MCF 10A (cell line): Measurements from ENCODE around the gene NACC2. TPM values are rescaled to one million over a fixed set of nuclear protein-coding genes. Genes with fewer than 3 reads are reported as not detected.

ENCODE experiments used
- BruUV-seq: library from RNA; stranded (reverse); fragments of 400-500 nt; replicated peaks from 2 replicates; lab custom pipeline; 2021; lab: Mats Ljungman, UMichigan
- CTCF ChIA-PET: fragments of 300-600 bp; sonication (Branson Sonifier 250); formaldehyde crosslinking; extraction: SDS; loops from one replicate; lab custom pipeline; 2021; ENCODE audit warnings: antibody characterized with exemption, inconsistent platforms; lab: Yijun Ruan, JAX
- POLR2A ChIA-PET: fragments of 300-600, 350-650 bp; sonication (Branson Sonifier 250); formaldehyde crosslinking; extraction: SDS; loops from one replicate; lab custom pipeline; 2020; ENCODE audit warnings: antibody characterized with exemption, inconsistent platforms; lab: Yijun Ruan, JAX
- DNase-seq: peaks from one replicate; pipeline ENCODE4 v3.0.0-alpha.2; 2018; ENCODE audit not compliant: unreplicated experiment
- H3K27ac Mint-ChIP-seq: one replicate; pipeline ENCODE4 v1.8.0; 2022; ENCODE audit warnings: mild to moderate bottlenecking, low read depth, mixed read lengths; ENCODE audit not compliant: unreplicated experiment
- H3K27me3 Mint-ChIP-seq: one replicate; pipeline ENCODE4 v1.8.0; 2022; ENCODE audit warnings: mixed read lengths; ENCODE audit not compliant: insufficient read depth, unreplicated experiment
- H3K36me3 Mint-ChIP-seq: one replicate; pipeline ENCODE4 v1.8.0; 2022; ENCODE audit warnings: mild to moderate bottlenecking, moderate library complexity, mixed read lengths; ENCODE audit not compliant: insufficient read depth, unreplicated experiment
- H3K4me1 Mint-ChIP-seq: one replicate; pipeline ENCODE4 v1.8.0; 2022; ENCODE audit warnings: mixed read lengths; ENCODE audit not compliant: insufficient read depth, unreplicated experiment
- H3K4me3 Mint-ChIP-seq: one replicate; pipeline ENCODE4 v1.8.0; 2022; ENCODE audit warnings: mild to moderate bottlenecking, moderate library complexity, mixed read lengths; ENCODE audit not compliant: unreplicated experiment
- H3K9me3 Mint-ChIP-seq: one replicate; pipeline ENCODE4 v1.8.0; 2022; ENCODE audit warnings: mixed read lengths; ENCODE audit not compliant: unreplicated experiment
- intact Hi-C: fragments of 100-400 bp; cut with micrococcal nuclease; formaldehyde crosslinking; loops from 2 replicates; pipeline ENCODE4 v1.14.1; 2022
- total RNA-seq: library from RNA; stranded (reverse); gene quantifications from 2 replicates; pipeline ENCODE4 v1.2.3, GENCODE V29; 2022
- TF ChIP-seq, protein P1 (sequence below): fragments of 200-600 bp; IDR thresholded peaks from one replicate; pipeline ENCODE4 v1.8.0; 2022; ENCODE audit warnings: antibody characterized with exemption, mild to moderate bottlenecking; ENCODE audit not compliant: unreplicated experiment

Gene NACC2
- total RNA-seq, 1 experiment from 2014 or later: 16.5 TPM

DNA sequence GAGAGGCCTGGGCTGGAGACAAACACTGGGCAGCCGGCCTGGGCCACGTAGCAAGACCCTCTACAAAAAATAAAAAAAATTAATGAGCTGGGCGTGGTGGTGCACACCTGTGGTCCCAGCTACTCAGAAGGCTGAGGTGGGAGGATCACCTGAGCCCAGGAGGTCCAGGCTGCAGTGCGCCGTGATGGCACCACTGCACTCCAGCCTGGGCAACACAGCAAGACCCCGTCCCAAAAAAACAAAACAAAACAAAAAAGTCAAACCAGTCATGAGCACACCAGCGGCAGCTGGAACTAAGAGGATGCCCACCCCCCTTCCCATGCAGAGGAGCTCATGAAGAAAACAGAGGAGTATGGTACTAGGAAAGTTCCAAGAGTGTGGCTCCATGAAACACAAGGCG lies 131.8 kb downstream of the NACC2 start:
- H3K27ac Mint-ChIP-seq: no peak overlapping the region
- no peaks in the 10 kb centered on the region for H3K27me3 Mint-ChIP-seq
- H3K4me1 Mint-ChIP-seq: peaks cover 29% of the 10 kb centered on the region
- H3K9me3 Mint-ChIP-seq: no peaks in the 10 kb centered on the region
- POLR2A ChIA-PET: no interaction called here
- DNase-seq: no peak
- CTCF ChIA-PET: interaction anchor here (0.6 to 2.2 kb wide), 2 partner anchors 153 to 159 kb away, joined by 3 to 13 read pairs; no protein-coding TSS in a partner anchor
- no TSS peak for BruUV-seq
- TF ChIP-seq, protein P1, sequence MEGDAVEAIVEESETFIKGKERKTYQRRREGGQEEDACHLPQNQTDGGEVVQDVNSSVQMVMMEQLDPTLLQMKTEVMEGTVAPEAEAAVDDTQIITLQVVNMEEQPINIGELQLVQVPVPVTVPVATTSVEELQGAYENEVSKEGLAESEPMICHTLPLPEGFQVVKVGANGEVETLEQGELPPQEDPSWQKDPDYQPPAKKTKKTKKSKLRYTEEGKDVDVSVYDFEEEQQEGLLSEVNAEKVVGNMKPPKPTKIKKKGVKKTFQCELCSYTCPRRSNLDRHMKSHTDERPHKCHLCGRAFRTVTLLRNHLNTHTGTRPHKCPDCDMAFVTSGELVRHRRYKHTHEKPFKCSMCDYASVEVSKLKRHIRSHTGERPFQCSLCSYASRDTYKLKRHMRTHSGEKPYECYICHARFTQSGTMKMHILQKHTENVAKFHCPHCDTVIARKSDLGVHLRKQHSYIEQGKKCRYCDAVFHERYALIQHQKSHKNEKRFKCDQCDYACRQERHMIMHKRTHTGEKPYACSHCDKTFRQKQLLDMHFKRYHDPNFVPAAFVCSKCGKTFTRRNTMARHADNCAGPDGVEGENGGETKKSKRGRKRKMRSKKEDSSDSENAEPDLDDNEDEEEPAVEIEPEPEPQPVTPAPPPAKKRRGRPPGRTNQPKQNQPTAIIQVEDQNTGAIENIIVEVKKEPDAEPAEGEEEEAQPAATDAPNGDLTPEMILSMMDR: no peak
- intact Hi-C loops: loop anchor here (5.0 kb wide), 1 partner anchor 361 kb away; no protein-coding TSS in a partner anchor
- H3K4me3 Mint-ChIP-seq: no peak overlapping the region
- peaks cover 7% of the 10 kb centered on the region for H3K36me3 Mint-ChIP-seq

DNA sequence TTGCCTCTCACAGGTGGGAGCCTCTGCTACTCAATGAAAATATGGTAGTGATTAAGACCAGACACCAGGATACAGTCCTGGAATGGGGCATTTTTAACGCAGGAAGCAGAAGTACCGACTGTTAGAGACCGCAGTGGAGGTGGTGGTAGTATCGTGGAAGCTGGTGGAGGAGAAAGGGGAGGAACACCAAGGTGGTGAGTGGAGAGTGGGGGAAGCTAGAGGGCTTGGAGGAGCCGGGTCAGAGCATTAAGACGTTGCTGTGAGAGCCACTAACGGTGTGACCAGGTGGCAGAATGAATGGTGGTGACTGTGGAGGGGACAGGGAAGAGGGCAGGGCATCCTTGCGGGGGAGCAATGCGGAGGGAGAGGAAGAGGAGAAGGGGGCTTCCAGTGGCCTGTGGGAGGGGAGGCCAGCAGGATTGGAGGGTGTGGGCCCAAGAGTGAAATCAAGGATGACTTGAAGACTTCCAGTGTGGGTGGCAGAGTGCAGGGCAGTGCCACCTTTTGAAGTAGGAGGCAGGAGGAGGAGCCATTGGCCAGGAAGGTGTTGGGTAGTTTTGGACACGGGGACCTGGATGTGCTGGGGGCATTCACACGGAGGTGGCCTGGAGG lies 132.3 kb downstream of the NACC2 start:
- H3K36me3 Mint-ChIP-seq: peaks cover 13% of the 10 kb centered on the region
- BruUV-seq: no TSS peak
- peaks cover 28% of the 10 kb centered on the region for H3K4me1 Mint-ChIP-seq
- ChIA-PET POLR2A (no interaction called here), CTCF (interaction anchor here (0.5 to 2.2 kb wide), 3 partner anchors 154 to 261 kb away, joined by 3 to 13 read pairs (median 3); partner anchors contain the start of gene KCNT1)
- H3K4me3 Mint-ChIP-seq: peak overlapping the region; percentile 85
- H3K27ac Mint-ChIP-seq: no peak overlapping the region
- H3K27me3 Mint-ChIP-seq: no peaks in the 10 kb centered on the region
- intact Hi-C loops: loop anchor here (5.0 kb wide), 1 partner anchor 361 kb away; no protein-coding TSS in a partner anchor
- TF ChIP-seq, protein P1: no peak
- DNase-seq: no peak
- H3K9me3 Mint-ChIP-seq: no peaks in the 10 kb centered on the region

- Mint-ChIP-seq H3K36me3 (peaks cover 16% of the 10 kb centered on the region), H3K4me3 (peak overlapping the region; percentile 85), H3K27ac (peak overlapping the region; percentile 11), H3K4me1 (peaks cover 23% of the 10 kb centered on the region), H3K9me3 (no peaks in the 10 kb centered on the region), H3K27me3 (no peaks in the 10 kb centered on the region)
- ChIA-PET POLR2A (interaction anchor here (0.6 to 3.0 kb wide), 18 partner anchors 10 to 401 kb away, joined by 3 to 34 read pairs (median 5); partner anchors contain the start of genes CAMSAP1, DNLZ, NACC2 and TMEM250), CTCF (interaction anchor here (0.5 to 2.2 kb wide), 5 partner anchors 91 to 260 kb away, joined by 3 to 13 read pairs (median 3); partner anchors contain the start of gene KCNT1)
- TF ChIP-seq, protein P1: no peak
- no TSS peak for BruUV-seq
- DNase-seq: no peak
- intact Hi-C loops: loop anchor here (2.0 to 5.0 kb wide), 4 partner anchors 57 to 360 kb away; no protein-coding TSS in a partner anchor
Measured at GRCh38 chr9:135961811-135962695, 133.0 kb downstream of the NACC2 start.
